HepG2 (cell line): ENCODE measurements around the gene PAFAH1B2. TPM values are rescaled to one million over a fixed set of nuclear protein-coding genes. Genes with fewer than 3 reads are reported as not detected.

ENCODE experiments used
- GATAD1 ChIP-seq: IDR thresholded peaks from 2 replicates; pipeline ENCODE4 v1.6.1; 2016; ENCODE audit warnings: missing genetic modification reagents, missing compliant biosample characterization
- GMEB1 ChIP-seq: sonication (generic); formaldehyde crosslinking; IDR thresholded peaks from 2 replicates; pipeline ENCODE4 v1.5.1; 2020; ENCODE audit warnings: missing genetic modification reagents, mild to moderate bottlenecking, borderline replicate concordance
- KAT8 ChIP-seq: IDR thresholded peaks from 2 replicates; pipeline ENCODE4 v1.6.1; 2016; ENCODE audit warnings: missing genetic modification reagents, missing compliant biosample characterization
- MXD1 ChIP-seq: sonication (generic); formaldehyde crosslinking; IDR thresholded peaks from 2 replicates; pipeline ENCODE4 v1.4.0; 2020; ENCODE audit warnings: mild to moderate bottlenecking, missing genetic modification reagents
- MYPOP ChIP-seq: sonication (generic); formaldehyde crosslinking; IDR thresholded peaks from 2 replicates; pipeline ENCODE4 v1.8.1; 2023; ENCODE audit warnings: mild to moderate bottlenecking, moderate library complexity, missing genetic modification reagents
- THAP9 ChIP-seq: sonication (generic); formaldehyde crosslinking; IDR thresholded peaks from 2 replicates; pipeline ENCODE4; 2020; ENCODE audit warnings: missing genetic modification reagents, mild to moderate bottlenecking, borderline replicate concordance
- XRCC5 ChIP-seq: fragments of 200-400 bp; formaldehyde crosslinking; optimal IDR thresholded peaks from 2 replicates; pipeline ENCODE3; 2017; ENCODE audit warnings: mild to moderate bottlenecking, low read length
- YEATS2 ChIP-seq: sonication (generic); formaldehyde crosslinking; IDR thresholded peaks from 2 replicates; pipeline ENCODE4 v1.4.0; 2020; ENCODE audit warnings: missing genetic modification reagents, borderline replicate concordance
- ZMYM4 ChIP-seq: sonication (generic); formaldehyde crosslinking; IDR thresholded peaks from 2 replicates; pipeline ENCODE4 v1.8.1; 2023; ENCODE audit warnings: mild to moderate bottlenecking, missing genetic modification reagents
- ZNF264 ChIP-seq: sonication (generic); formaldehyde crosslinking; IDR thresholded peaks from 2 replicates; pipeline ENCODE4 v1.4.0; 2020; ENCODE audit warnings: missing genetic modification reagents
- ZNF484 ChIP-seq: sonication (generic); formaldehyde crosslinking; IDR thresholded peaks from 2 replicates; pipeline ENCODE4 v1.5.1; 2020; ENCODE audit warnings: mild to moderate bottlenecking, low read depth, missing genetic modification reagents, borderline replicate concordance
- ZNF761 ChIP-seq: sonication (generic); formaldehyde crosslinking; conservative IDR thresholded peaks from 2 replicates; pipeline ENCODE4 v1.4.0; 2020; ENCODE audit warnings: mild to moderate bottlenecking, missing genetic modification reagents
- polyA plus RNA-seq, 8 experiments: library from polyadenylated mRNA; depleted of rRNA in 3 of 8; stranded (reverse) in 7 of 8; unstranded in 1 of 8; fragments of >200 nt; fragmentation: Illumina TruSeq in 4 of 8; extraction: Trizol in 4 of 8; gene quantifications; 2 replicates each; pipeline versions ENCODE4 v1.2.1 to v1.2.3, GENCODE V29; 2011 to 2016; ENCODE audit warnings: low read depth in 4 of 8, missing spikeins in 1 of 8, mixed read lengths in 1 of 8; ENCODE audit not compliant: insufficient read depth in 1 of 8
- total RNA-seq, 5 experiments: library from RNA; depleted of rRNA; stranded (reverse); fragments of >200 nt; fragmentation: Illumina TruSeq; extraction: Trizol; gene quantifications; 2 replicates each; pipeline ENCODE4 v1.2.3, GENCODE V29; 2016; ENCODE audit warnings: low read depth in 1 of 5
- TF ChIP-seq, protein P1 (sequence below): sonication (generic); formaldehyde crosslinking; IDR thresholded peaks from 2 replicates; pipeline ENCODE4 v1.4.0; 2020; ENCODE audit warnings: mild to moderate bottlenecking, missing genetic modification reagents
- TF ChIP-seq, protein P2 (sequence below): IDR thresholded peaks from 2 replicates; pipeline ENCODE4 v1.4.0; 2020; ENCODE audit warnings: mild to moderate bottlenecking, missing genetic modification reagents

Gene PAFAH1B2
- total and polyA plus RNA-seq, 2 of the 13 experiments (the other 11 are each of a cell fraction or from before 2014, with no cell fraction given): 28.8 to 104 TPM

GRCh38 chr11:117178210-117179034, 34.3 kb downstream of the PAFAH1B2 start, which contains the start of gene SIDT2 (continued):
- TF ChIP-seq, protein P1, sequence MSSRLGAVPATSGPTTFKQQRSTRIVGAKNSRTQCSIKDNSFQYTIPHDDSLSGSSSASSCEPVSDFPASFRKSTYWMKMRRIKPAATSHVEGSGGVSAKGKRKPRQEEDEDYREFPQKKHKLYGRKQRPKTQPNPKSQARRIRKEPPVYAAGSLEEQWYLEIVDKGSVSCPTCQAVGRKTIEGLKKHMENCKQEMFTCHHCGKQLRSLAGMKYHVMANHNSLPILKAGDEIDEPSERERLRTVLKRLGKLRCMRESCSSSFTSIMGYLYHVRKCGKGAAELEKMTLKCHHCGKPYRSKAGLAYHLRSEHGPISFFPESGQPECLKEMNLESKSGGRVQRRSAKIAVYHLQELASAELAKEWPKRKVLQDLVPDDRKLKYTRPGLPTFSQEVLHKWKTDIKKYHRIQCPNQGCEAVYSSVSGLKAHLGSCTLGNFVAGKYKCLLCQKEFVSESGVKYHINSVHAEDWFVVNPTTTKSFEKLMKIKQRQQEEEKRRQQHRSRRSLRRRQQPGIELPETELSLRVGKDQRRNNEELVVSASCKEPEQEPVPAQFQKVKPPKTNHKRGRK (CRISPR knock-in tag): no peak
- TF ChIP-seq, protein P2, sequence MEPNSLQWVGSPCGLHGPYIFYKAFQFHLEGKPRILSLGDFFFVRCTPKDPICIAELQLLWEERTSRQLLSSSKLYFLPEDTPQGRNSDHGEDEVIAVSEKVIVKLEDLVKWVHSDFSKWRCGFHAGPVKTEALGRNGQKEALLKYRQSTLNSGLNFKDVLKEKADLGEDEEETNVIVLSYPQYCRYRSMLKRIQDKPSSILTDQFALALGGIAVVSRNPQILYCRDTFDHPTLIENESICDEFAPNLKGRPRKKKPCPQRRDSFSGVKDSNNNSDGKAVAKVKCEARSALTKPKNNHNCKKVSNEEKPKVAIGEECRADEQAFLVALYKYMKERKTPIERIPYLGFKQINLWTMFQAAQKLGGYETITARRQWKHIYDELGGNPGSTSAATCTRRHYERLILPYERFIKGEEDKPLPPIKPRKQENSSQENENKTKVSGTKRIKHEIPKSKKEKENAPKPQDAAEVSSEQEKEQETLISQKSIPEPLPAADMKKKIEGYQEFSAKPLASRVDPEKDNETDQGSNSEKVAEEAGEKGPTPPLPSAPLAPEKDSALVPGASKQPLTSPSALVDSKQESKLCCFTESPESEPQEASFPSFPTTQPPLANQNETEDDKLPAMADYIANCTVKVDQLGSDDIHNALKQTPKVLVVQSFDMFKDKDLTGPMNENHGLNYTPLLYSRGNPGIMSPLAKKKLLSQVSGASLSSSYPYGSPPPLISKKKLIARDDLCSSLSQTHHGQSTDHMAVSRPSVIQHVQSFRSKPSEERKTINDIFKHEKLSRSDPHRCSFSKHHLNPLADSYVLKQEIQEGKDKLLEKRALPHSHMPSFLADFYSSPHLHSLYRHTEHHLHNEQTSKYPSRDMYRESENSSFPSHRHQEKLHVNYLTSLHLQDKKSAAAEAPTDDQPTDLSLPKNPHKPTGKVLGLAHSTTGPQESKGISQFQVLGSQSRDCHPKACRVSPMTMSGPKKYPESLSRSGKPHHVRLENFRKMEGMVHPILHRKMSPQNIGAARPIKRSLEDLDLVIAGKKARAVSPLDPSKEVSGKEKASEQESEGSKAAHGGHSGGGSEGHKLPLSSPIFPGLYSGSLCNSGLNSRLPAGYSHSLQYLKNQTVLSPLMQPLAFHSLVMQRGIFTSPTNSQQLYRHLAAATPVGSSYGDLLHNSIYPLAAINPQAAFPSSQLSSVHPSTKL (CRISPR knock-in tag): peak; percentile 28; the same call in 1 of the 2 replicates
- TF ChIP-seq MYPOP (CRISPR knock-in tag) (peak; percentile 75; the same call in 1 of the 2 replicates), ZNF484 (no peak), MXD1 (0 out of 2 replicates have a peak, but pooled peaks have one; percentile 15), YEATS2 (CRISPR knock-in tag) (peak; percentile 56; the same call in 1 of the 2 replicates), ZMYM4 (peak; percentile 78), ZNF761 (no peak), ZNF264 (CRISPR knock-in tag) (0 out of 2 replicates have a peak, but pooled peaks have one; percentile 21), XRCC5 (peak; percentile 29), THAP9 (CRISPR knock-in tag) (peak; percentile 6; the same call in 1 of the 2 replicates), GMEB1 (peak; percentile 90), KAT8 (peak; percentile 70), GATAD1 (CRISPR knock-in tag) (peak; percentile 46; the same call in 1 of the 2 replicates)
